ENCODE data around the gene PLXNB3.

DNA sequence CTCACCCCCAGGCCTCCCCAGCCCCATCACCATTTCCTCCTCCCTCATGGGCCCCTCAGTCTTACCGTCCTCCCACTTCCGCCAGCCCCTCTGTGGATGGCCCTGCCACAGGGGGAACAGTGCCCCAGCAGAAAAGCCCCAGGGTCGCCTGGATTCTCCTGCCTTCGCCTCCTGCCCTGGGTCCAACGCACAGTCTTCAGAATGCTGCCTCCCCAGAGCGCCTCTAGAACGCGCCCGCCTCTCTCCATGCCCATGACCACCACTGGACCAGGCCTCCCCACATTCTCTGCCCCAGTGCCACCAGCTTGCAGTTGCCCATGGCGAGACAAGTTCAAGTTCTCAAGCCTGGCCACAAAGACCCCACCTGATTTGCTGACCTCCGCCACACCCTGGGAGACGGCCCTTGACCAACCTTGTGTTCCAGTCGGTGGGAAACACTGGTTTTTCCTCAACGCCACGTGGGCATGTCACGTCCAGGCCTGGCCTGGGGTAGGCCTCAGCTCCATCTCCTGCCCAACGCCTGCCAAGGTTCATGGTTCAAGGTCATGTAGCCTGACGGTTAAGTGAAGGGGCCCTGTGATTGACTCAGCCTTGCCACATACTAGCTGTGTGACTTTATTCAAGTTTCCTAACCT is 634 bp upstream of the PLXNB3 start:
- TF ChIP-seq, protein P1, sequence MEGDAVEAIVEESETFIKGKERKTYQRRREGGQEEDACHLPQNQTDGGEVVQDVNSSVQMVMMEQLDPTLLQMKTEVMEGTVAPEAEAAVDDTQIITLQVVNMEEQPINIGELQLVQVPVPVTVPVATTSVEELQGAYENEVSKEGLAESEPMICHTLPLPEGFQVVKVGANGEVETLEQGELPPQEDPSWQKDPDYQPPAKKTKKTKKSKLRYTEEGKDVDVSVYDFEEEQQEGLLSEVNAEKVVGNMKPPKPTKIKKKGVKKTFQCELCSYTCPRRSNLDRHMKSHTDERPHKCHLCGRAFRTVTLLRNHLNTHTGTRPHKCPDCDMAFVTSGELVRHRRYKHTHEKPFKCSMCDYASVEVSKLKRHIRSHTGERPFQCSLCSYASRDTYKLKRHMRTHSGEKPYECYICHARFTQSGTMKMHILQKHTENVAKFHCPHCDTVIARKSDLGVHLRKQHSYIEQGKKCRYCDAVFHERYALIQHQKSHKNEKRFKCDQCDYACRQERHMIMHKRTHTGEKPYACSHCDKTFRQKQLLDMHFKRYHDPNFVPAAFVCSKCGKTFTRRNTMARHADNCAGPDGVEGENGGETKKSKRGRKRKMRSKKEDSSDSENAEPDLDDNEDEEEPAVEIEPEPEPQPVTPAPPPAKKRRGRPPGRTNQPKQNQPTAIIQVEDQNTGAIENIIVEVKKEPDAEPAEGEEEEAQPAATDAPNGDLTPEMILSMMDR (IDR thresholded peaks at IDR 0.05 in 8 of 11, conservative IDR thresholded peaks at IDR 0.05 in 3 of 11): no peak
- TF ChIP-seq POLR2AphosphoS5 (IDR thresholded peaks at IDR 0.05): no peak

All from spleen (tissue), 7 donors.